T-helper 1 cell treated with Interleukin-12 subunit alpha and Interleukin-12 subunit beta and Interleukin-4 antibody, amounts not matched to agents 30 ng/mL and 1 ng/mL, for 36 hours (primary cell): ENCODE results near the gene BOLA3. TPM values are rescaled to one million over a fixed set of nuclear protein-coding genes. Genes with fewer than 3 reads are reported as not detected.

ENCODE experiments used
- intact Hi-C: fragments of 100-400 bp; cut with micrococcal nuclease; formaldehyde crosslinking; loops from one replicate; pipeline ENCODE4 v1.15.1; 2024
- total RNA-seq: library from RNA; stranded (reverse); gene quantifications from 2 replicates; pipeline ENCODE4 v1.2.3, GENCODE V29; 2022

BOLA3 gene
- total RNA-seq, 1 donor from 2014 or later: 70.2 TPM

DNA sequence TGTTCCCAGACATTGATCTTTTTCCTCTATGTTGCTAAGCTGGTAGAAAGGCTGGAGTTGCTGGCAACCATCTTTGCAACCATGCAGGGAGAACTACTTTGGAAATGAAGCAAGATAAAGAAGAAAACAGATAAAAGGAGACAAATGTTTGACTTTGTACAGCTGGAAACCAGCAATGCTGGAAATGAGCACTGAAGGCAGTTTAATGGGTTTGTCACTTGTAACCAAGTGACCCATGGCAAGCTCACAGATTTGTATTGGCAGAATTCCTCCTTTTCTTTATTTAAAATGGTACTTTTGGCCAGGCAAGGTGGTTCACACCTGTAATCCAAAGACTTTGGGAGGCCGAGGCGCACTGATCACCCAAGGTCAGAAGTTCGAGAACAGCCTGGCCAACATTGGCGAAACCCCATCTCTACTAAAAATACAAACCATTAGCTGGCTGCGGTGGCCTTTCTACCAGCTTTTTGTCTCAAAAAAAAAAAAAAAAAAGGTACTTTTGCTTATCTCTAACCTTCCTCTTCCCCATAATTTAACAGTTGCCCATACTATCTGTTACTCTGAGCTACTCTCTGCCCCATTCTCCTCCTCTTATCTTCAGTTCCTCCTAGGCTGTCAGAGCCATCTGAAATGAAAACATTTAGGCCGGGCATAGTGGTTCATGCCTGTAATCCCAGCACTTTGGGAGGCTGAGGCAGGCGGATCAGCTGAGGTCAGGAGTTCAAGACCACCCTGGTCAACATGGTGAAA lies 2.0 kb upstream of the BOLA3 start:
- intact Hi-C loops: loop anchor here (2.0 kb wide), 1 partner anchor 243 kb away; no protein-coding TSS in a partner anchor

DNA sequence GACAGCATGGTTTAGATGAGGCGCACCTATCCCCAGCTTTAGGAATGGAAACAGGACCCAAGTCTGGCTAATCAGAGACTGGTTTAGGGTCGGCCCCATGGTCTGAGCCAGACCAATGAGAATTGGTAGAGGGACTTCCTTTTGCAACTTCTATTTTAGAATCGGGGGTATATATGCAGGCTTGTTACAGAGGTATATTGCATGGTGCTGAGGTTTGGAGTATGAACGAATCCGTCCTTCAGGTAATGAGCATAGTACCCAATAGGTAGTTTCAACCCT lies 1.5 kb upstream of the BOLA3 start:
- intact Hi-C loops: loop anchor here (2.0 kb wide), 1 partner anchor 244 kb away; no protein-coding TSS in a partner anchor

DNA sequence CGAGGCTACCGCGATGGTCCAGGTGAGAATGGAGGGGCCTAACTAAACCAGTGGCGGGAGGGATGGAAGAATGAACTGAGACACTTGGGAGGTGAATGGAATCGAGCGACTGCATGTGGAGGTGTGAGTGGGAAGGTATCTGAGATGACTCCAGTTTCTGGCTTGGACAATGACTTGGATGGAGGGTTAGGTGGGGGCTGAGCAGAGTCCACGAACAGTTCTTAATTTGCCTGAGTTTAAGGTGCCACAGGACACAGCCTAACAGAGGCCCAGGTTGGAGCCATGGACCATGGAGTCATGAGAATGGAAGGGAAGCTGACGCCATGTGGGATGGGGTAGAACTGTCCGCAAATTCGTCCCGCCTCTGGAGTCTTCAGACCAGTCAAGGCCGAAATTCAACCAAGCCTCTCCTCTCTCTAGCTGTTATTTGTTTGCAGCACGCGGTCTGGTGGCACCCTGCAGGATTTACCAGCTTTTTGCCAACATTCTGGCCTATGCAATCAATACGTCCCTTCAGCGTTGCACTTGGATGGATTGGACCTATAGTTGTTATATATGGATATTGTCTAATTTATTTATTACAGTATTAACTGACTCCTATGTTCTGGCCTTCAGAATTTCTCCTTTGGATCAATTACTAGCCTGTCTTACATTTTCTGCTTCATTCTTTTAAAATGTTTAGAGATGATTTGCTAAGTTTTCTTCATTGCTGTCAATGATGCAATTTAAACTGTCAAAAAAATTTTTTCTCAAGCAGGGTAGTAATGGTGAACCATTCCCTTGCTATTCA lies 940 bp upstream of the BOLA3 start:
- intact Hi-C loops: loop anchor here (2.0 kb wide), 1 partner anchor 244 kb away; no protein-coding TSS in a partner anchor

DNA sequence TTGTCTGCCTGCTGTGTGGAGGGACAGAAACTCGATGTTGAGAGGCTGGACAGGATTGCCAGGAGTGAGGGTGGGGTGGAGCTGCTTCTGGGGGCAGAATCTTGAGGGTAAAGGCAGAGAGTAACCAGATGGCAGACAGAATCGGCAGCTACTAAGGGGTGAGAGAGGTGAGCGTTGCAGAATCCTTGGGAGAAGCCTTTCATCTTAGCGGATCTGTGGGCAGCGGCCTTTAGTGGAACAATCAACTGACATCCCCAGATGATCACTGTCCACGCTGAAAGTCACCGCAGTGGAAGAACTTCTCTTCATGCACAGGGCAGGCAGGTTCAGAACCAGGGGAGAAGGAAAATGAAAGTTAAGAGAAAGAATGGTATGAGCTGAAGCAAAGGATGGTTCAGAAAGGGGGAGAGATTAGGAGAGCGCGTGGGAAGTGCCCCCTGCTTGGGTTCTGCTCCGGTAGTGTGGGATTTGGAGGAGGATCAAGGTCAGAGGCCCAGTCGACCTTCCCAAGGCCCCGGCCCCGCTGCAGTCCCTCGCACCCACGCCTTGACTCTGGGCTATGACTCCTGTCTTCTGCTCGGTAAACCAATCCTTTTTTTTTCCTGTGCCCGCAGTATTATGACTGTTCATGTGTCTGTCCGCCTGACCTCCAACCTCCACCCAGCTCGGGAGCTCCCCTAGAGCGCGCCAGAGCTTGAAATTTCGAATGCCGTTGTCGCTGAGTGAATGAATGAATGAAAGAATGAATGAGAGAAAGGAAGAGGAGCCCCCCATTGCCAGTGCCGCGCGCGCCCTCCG lies 584 bp downstream of the BOLA3 start:
- intact Hi-C loops: loop anchor here (1.0 to 2.0 kb wide), 9 partner anchors 27 to 323 kb away; partner anchors contain the start of genes DGUOK, MOB1A, MTHFD2 and STAMBP

DNA sequence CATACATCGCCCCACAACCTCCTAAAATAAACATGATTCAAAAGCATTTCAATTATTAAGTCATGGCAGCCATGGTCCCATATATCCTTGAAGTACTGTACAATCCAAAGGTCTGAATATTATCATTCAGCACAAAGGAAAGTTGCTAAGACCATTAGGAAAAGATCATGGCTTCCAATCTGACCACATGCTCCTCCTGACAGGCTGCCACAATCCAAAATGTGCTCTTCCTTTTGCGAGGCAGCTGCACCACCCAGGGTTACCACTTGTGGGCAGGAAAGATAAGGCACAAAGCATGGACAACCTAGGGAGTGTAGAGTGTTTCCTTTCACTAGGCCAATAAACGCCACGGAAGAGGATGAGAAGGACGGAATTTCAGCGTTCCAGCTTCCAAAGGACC lies 5.4 kb downstream of the BOLA3 start:
- intact Hi-C loops: no loop called here

DNA sequence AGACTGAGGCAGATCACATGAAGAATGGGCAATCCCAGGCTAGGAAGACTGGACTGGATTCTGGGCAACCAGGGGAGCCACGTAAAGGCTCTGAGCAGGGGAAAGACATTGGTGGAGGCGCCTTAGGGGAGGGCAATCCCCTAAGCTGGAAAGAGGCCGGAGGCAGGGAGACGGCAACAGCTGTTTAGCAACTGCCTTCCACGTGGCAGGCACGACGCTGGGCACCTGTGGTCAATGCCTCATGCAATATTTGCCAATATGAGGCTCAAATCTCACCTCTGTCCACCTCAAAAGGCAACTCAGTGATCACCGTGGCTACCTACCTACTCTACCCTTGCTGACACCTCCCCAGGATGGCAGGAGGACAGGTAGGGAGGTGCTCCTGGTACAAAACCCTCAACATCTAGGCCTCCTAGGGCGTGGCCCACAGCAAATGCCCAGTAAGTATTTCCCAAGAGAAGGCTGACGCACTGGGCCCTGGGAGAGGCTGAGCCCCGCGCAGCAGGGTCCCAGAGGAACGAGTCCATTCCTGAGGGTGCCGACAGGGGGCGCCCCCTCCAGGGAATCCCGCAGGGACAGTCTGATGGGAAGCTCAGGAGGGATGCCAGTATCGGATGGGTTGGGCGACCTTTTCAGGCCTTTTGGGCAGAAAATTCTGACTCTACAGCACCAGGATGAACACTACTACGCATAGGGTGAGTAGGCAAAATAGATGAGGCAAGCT lies 8.9 kb downstream of the BOLA3 start:
- intact Hi-C loops: no loop called here

DNA sequence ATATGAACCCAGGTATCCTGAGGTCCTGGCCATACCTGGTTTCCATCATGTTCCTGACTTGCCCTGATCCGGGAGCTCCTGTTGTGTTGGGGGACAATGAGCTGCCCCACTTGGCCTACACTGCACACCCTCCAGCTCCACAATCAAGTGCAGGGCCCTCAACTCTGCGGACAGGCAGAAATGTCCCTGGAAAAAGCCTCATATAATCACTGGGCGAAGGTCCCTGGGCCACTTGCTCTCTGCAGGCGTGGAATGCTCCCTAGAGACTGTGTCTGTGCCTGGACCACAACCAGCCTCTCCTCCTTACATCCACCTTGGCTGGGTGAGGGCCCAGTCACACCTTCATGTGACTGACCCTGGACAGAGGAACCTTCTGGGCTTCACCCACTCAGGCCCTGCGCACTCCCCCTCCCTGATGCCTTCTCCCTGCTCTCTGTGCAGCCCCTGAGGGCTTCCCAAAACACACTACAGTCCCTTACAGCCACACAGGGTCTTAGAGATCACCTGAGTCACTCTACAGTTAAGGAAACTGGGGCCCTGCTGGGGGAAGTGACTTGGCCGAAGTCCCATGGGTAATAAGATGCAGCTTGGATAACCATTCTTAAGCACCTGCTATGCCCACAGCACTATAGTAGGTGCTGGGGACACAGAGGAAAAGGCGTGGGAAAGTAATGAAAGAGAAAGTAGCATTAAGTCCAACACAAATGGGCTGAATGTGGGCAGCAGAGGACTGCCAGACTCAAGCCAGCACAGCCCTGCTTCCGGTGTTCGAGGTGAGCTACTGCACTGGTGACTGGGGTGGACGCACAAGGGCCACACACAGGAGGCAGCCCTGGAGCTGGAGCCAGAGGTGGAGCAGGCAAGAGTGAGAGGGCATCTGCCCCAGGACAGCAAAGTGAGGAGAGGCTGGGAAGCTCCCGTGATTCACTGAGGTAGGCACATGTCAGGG lies 9.8 kb downstream of the BOLA3 start:
- intact Hi-C loops: no loop called here

DNA sequence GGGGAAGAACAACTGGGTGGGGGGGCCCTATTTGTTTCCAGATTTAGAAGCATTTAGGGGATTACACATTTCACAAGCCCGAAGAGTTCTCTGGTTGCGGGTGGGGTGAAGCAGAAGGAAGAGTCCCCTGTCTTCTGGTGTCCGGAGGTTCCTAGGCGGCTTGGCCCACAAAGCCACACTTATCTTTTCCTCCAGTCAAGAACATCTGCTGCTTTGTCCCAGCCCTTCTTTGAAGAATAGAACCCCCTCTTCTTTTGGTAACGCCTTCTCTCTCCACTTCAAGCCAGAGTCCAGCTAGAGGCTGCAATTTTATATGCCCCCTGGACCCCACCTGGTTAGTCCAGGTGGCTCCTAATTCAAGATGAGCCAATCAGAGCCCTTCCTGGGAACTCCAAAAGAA lies 15.8 kb downstream of the BOLA3 start:
- intact Hi-C loops: no loop called here

DNA sequence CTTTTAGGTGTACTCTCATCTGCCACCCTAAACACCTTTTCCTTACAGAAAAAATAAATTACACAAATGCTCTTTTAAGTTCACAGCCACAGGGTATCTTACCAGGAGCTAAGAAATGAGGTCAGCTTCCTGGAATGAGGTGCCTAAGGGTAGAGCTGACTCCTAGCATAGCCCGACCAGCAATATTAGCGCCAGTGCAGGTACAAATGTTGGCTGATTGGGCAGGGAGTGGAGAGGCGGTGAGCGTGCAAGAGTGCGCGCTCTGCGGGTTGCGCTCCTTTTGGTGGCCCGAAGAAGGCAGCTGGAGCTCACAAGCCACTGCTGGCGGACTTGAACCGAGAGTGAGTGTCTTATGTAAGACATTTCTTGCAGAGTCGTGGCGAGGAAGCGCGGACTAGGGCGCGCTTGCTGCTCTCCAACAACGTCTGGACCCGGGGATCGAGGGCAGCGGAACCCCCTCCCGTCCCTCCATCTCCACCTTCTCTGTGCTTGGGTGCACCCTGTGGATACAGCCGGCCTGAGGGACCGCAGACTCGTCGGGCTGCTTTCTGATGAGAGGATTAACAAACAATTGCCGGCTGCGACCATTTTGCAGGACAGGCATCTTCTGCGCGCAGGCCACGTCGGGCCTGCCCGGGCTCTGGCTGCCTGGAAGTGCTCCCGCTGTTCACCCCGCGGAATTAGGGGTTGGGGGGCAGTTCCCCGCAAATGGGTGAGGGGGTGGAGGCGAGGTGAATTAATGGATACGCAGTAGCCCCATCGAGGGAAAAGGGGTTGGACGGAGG lies 17.3 kb downstream of the BOLA3 start:
- intact Hi-C loops: no loop called here

DNA sequence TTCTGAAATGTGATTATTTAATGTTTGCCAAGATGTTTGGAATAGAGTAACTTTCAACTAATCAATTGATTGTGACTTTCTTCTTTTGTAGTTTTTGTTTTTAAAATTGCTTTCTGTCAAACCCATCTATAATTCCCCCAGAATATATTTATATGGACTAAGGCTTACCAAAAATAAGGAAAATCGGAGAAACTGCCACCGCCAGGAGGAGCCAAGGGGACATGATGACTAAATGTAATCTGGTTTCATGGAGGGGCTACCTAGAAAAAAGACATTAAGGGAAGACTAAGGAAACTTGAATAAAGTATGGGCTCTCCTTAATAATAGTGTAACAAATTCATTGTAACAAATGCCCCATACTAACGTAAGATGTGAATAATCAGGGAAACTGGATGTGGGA lies 19.5 kb downstream of the BOLA3 start:
- intact Hi-C loops: no loop called here

DNA sequence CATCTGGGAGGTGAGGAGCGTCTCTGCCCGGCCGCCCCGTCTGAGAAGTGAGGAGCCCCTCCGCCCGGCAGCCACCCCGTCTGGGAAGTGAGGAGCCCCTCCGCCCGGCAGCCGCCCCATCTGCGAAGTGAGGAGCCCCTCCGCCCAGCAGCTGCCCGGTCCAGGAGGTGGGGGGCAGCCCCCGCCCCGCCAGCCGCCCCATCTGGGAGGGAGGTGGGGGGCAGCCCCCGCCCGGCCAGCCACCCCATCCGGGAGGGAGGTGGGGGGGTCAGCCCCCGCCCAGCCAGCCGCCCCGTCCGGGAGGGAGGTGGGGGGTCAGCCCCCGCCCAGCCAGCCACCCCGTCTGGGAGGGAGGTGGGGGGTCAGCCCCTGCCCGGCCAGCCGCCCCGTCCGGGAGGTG lies 23.8 kb downstream of the BOLA3 start:
- intact Hi-C loops: loop anchor here (5.0 kb wide), 1 partner anchor 137 kb away; no protein-coding TSS in a partner anchor

DNA sequence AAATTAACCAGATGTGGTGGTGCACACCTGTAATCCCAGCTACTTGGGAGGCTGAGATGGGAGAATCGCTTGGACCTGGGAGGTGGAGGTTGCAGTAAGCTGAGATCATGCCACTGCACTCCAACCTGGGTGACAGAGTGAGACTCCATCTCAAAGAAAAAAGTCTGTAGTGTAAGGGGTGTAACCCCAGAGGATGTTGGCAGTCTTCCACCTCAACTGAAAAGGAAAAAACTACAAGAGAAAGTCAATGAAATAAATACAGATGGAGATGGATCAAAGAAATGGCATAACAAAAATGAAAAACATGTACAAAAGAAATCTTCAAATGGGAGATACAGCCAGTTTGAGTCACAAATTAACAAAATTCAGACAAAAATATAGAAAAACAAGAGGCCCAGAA lies 25.9 kb downstream of the BOLA3 start:
- intact Hi-C loops: loop anchor here (5.0 kb wide), 1 partner anchor 135 kb away; no protein-coding TSS in a partner anchor

DNA sequence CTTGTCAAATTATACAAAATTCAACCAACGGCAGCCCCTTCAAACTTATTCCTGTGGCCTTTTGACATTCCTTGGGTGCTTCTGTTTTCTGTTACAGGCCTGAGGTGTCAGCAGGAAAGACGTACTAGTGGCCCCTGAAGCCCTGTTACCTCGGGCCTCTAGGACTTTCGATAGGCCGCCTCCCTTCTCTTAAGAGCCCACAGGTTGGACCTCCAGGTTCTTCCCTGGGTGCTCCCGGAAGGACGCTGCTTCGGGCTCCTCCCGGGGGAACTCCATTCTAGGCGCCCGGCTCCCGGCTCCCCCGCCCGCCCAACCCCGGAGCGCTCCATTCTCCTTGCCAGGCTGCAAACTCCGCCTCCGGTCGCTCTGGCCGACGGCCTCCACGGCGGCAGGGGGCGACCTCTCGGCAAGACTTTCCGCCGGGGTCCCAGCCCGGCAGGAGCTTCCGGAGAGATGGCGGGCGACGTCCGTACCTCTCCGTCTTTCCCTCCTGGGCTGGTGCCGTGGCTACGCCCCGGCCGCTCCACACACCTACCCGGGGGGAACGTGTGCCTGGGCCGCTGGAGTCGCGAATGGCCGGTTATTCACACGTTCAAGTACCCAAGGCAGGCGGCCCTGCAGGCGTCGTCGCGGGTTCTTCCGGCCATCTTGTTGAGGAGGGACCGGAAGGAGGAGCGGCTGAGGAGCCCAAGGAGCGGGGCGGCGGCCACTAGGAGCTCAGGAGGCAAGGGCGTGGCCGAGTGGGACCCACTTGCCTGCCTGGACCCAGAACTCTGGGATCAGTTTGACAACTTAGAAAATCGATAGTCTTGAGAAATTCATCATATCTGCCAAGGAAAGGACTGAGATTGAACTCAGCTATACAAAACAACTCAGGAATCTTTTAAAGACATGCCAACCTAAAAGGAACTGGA lies 27.5 kb downstream of the BOLA3 start:
- intact Hi-C loops: loop anchor here (1.0 to 5.0 kb wide), 12 partner anchors 27 to 886 kb away; partner anchors contain the start of genes BOLA3, CCT7, DGUOK and DUSP11

DNA sequence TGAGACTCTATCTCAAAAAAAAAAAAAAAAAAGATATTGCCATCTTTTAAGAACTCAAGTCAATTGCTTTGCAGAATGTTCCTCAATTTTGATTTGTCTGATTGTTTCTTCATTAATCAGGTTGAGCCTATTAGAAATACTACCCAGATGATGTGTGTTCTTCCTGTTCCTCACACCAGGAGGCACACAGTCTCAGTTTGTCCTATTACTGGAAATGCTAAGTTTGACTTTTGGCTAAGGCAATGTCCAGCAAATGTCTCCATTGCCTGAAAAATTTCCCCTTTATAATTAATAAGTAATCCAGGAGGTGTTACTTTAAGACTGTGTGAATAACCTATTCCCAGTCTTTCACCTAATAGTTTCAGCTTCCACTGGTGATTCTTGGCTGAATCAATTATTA lies 28.4 kb downstream of the BOLA3 start:
- intact Hi-C loops: loop anchor here (5.0 kb wide), 1 partner anchor 87 kb away; no protein-coding TSS in a partner anchor

DNA sequence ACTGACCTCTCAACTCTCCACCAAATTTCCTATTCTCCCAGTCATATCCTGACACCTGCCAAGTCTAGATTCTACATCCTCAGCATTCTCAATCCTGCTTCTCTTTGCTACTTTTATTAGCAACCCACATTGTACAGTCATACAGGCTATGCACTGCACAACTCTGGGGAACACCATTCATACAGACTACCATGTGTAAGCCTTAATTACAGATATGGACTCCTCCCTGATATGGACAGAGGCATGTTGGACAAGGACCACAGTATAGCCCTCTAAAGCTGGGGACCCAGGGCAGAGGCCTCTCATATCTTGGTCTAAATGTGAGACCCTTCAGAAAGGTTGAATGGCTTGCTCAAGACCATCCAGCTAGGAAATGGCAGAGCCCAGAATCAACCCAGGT lies 36.3 kb downstream of the BOLA3 start:
- intact Hi-C loops: no loop called here

DNA sequence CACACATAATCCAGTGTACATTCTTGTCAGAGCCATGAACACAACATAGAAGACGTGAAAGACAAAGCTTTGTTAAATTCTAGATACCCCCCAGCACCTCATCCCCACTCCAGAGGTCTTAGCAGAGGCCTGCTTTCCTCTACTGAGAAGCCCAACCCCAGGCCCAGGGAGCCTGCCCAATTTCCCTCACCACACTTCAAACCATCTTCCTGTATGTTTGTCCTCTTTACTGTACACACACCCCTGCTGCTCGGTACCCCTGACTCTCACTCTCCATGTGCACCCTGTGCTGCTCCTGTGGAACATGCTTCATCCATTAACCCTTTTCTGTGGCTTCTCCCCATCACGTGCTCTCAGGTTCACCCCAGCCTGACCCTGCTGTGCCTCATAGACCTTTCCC lies 37.2 kb downstream of the BOLA3 start:
- intact Hi-C loops: no loop called here

DNA sequence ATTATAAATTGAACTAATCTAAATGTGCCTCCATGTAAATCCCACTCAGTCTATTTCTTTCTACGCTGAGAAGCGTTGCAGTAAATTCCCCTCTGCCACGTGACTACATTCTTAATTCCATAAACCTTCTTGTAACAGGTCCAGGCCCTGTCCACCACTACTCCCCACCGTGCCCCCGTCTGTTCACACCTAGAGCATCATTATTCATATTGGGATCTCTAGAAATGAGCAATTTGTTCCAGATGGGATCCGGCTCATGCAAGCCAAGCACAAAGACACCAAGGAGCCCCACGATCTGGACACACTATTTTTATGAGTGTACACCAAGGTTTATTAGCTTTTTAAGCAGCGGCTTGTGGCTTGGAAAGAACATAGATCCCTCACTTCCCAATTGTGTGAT lies 38.2 kb downstream of the BOLA3 start:
- intact Hi-C loops: no loop called here

DNA sequence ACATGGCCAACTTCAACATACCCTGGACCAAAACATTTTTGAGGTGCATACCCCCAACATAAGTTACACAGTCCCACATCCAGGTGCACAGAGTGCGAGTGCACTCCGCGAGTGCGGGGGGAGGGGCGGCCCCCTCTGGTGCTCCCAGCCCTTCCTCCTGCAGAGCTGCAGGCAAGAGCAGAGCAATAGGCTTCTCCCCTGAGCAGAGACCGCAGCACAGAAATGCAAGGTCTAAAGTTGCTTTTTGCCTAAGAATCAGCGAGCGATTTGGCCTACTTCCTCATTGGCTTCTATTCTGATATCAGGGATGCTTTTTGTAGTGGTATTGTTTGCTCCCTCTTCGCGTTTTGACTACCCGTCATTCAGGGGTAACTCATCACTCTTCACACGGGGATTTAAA lies 40.6 kb downstream of the BOLA3 start:
- intact Hi-C loops: no loop called here
